ENCODE results near the gene ATPAF2.
"Not testable (repeated sequence)": the region's sequence is repeated elsewhere in the genome, so short reads cannot be mapped to it uniquely, and the experiment has no call there.

ATPAF2 gene

GRCh38 chr17:18014006-18014405 is 25.0 kb downstream of the ATPAF2 start:
- no peak for DNase-seq (ENCODE audit: low read depth in 2 of 3, low spot score in 2 of 3)

DNA sequence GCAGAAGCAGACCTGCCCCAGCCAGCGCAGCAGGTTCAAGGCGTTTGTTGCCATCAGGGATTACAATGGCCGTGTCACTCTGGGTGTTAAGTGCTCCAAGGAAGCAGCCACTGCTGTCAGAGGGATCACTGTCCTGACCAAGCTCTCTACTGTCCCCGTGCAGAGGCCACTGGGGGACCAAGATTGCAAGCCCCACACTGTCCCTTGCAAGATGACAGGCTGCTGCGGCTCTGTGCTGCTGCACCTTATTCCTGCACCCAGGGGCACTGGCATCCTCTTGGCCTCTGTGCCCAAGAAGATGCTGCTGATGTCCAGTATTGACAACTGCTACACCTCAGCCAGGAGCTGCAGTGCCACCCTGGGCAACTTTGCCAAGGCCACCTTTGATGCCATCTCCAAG is 27.7 kb downstream of the ATPAF2 start:
- no peak for DNase-seq (ENCODE audit: low read depth in 2 of 3, low spot score in 2 of 3)

GRCh38 chr17:18009609-18010420 is 29.2 kb downstream of the ATPAF2 start:
- no peak for DNase-seq (ENCODE audit: low read depth in 2 of 3, low spot score in 2 of 3)

- no peak for DNase-seq (ENCODE audit: low read depth in 2 of 3, low spot score in 2 of 3)
Observed at GRCh38 chr17:18008496-18009268, 30.3 kb downstream of the ATPAF2 start.

- DNase-seq (ENCODE audit: low read depth in 2 of 3, low spot score in 2 of 3), result no peak
Observed at GRCh38 chr17:18006495-18007239, 32.3 kb downstream of the ATPAF2 start.

DNA sequence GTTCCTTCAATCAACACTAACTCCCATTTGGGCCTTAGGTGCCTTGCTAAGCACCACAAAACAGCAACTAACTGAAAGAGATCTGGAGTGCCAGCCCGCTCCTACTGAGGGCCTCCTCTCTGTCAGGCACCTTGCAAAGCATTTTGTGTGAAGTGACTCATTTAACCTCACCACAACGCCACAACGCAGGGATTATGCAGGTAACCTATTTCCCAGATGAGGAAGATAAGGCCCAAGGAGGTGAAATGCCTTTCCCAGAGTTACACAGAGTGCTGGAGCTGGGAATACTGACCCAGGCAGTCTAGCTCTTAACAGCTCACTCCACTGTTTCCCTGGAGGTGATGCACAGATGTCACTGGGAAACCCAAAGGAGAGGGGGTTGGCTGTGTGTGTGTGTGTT is 33.5 kb downstream of the ATPAF2 start:
- no peak for DNase-seq (ENCODE audit: low read depth in 2 of 3, low spot score in 2 of 3)

- DNase-seq (ENCODE audit: low read depth in 2 of 3, low spot score in 2 of 3), result no peak
Observed at GRCh38 chr17:18004884-18005305, 34.1 kb downstream of the ATPAF2 start.

DNA sequence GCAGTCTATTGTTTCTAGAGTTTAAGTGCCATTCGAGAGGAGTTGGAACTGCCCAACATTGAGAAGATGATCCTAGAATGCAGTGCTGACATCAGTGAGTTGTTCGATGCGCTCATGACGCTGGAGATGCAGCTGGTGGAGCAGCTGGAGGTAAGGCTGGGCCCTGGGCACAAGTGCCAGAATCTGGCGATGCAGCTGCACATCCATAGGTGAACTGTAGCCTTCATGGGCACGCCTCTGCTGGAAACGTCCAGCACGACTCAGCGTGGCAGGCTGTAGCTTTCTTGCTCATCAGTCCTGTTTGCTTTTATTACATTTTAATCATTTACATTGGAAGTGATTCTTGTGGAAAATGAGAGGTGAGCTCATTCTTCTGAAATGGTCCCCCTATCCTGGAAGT is 34.6 kb downstream of the ATPAF2 start:
- DNase-seq (ENCODE audit: low read depth in 2 of 3, low spot score in 2 of 3), result no peak

- no peak for DNase-seq (ENCODE audit: low read depth in 2 of 3, low spot score in 2 of 3)
Observed at GRCh38 chr17:18002171-18002570, 36.8 kb downstream of the ATPAF2 start.

GRCh38 chr17:18000030-18000408 is 38.9 kb downstream of the ATPAF2 start:
- no peak for DNase-seq (ENCODE audit: low read depth in 2 of 3, low spot score in 2 of 3)

- DNase-seq (ENCODE audit: low read depth in 2 of 3, low spot score in 2 of 3), result no peak
Observed at GRCh38 chr17:17999364-18000029, 39.5 kb downstream of the ATPAF2 start.

GRCh38 chr17:17998934-17999333 is 40.0 kb downstream of the ATPAF2 start:
- DNase-seq (ENCODE audit: low read depth in 2 of 3, low spot score in 2 of 3), result no peak

DNA sequence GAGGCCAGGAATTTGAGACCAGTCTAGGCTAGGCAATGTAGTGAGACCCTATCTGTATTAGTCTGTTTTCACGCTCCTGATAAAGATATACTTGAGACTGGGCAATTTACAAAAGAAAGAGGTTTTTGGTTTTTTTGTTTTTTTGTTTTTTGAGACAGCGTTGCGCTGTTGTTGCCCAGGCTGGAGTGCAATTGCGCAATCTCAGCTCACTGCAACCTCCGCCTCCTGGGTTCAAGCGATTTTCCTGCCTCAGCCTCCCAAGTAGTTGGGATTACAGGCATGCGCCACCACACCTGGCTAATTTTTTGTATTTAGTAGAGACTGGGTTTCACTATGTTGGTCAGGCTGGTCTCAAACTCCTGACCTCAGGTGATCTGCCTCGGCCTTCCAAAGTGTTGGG is 43.1 kb downstream of the ATPAF2 start:
- not testable (repeated sequence) for DNase-seq (ENCODE audit: low read depth in 2 of 3, low spot score in 2 of 3)

GRCh38 chr17:17994271-17995069 is 44.5 kb downstream of the ATPAF2 start:
- DNase-seq (ENCODE audit: low read depth in 2 of 3, low spot score in 2 of 3), result no peak

- no peak for DNase-seq (ENCODE audit: low read depth in 2 of 3, low spot score in 2 of 3)
Observed at GRCh38 chr17:17993852-17994251, 45.1 kb downstream of the ATPAF2 start.

- DNase-seq (ENCODE audit: low read depth in 2 of 3, low spot score in 2 of 3), result no peak
Observed at GRCh38 chr17:17993366-17993765, 45.6 kb downstream of the ATPAF2 start.

GRCh38 chr17:17990282-17990681 is 48.7 kb downstream of the ATPAF2 start:
- no peak for DNase-seq (ENCODE audit: low read depth in 2 of 3, low spot score in 2 of 3)

DNA sequence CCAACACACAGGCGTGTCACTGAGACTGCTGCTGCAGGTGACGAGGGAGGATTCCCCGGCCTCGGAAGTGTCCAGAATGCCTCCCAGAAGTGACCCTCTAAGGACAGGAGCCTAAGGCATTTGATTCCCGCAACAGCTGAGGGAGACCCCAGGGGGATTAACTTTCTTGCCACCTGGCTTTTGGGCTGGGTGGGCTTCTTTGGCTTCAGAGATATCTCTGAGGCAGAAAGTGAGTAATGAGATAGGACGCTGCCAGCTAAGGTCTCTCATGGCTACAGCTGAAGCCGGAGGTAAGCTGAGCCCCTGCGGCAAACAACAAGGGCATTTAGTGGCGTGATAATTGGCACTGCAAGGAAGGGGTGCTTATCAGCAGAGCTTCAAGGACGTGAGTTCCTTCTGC is 49.4 kb downstream of the ATPAF2 start:
- DNase-seq (ENCODE audit: low read depth in 2 of 3, low spot score in 2 of 3), result no peak

DNA sequence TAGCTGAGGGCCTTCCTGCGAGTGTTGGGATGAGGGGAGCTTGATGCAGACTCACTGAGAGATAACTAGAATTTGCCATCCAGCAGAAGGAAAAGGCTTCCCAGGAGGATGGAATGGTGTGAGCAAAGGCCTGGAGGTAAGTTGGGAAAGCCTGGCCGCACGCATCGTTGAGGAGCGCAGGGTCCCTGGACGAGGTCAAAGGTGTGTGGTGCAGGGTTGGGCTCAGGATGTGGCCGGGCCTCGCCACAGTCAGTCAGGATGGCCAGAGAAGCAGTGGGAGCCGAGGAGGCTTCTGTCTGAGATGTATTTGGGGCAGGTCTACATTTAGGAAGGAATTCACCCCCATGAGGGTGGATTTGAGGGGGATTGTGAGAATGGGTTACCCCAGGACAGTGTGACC is 49.9 kb downstream of the ATPAF2 start:
- no peak for DNase-seq (ENCODE audit: low read depth in 2 of 3, low spot score in 2 of 3)

- no peak for DNase-seq (ENCODE audit: low read depth in 2 of 3, low spot score in 2 of 3)
Observed at GRCh38 chr17:17988427-17988945, 50.5 kb downstream of the ATPAF2 start.
